Calu3 (cell line): ENCODE results near the gene ELL2. TPM values are rescaled to one million over a fixed set of nuclear protein-coding genes. Genes with fewer than 3 reads are reported as not detected.

ENCODE experiments used
- BruUV-seq: library from RNA; stranded (reverse); fragments of 400-500 nt; replicated peaks from 2 replicates; lab custom pipeline; 2021; lab: Mats Ljungman, UMichigan
- CTCF ChIA-PET: fragments of 300-600 bp; sonication (Branson Sonifier 250); formaldehyde crosslinking; loops from one replicate; lab custom pipeline; 2022; ENCODE audit warnings: antibody characterized with exemption; lab: Charles Lee
- DNase-seq: peaks from one replicate; pipeline ENCODE4 v3.0.0; 2022
- H3K27ac Mint-ChIP-seq: one replicate; pipeline ENCODE4 v1.8.0; 2022; ENCODE audit warnings: mixed read lengths; ENCODE audit not compliant: unreplicated experiment
- H3K27me3 Mint-ChIP-seq: one replicate; pipeline ENCODE4 v1.8.0; 2022; ENCODE audit warnings: mixed read lengths; ENCODE audit not compliant: unreplicated experiment
- H3K36me3 Mint-ChIP-seq: one replicate; pipeline ENCODE4 v1.8.0; 2022; ENCODE audit warnings: mild to moderate bottlenecking, moderate library complexity, mixed read lengths; ENCODE audit not compliant: insufficient read depth, unreplicated experiment
- H3K4me1 Mint-ChIP-seq: one replicate; pipeline ENCODE4 v1.8.0; 2022; ENCODE audit warnings: mild to moderate bottlenecking, low read depth, mixed read lengths; ENCODE audit not compliant: unreplicated experiment
- H3K4me3 Mint-ChIP-seq: one replicate; pipeline ENCODE4 v1.8.0; 2022; ENCODE audit warnings: mild to moderate bottlenecking, low read depth, moderate library complexity, mixed read lengths; ENCODE audit not compliant: unreplicated experiment
- H3K9me3 Mint-ChIP-seq: one replicate; pipeline ENCODE4 v1.8.0; 2022; ENCODE audit warnings: low read depth, mixed read lengths; ENCODE audit not compliant: unreplicated experiment
- CTCF ChIP-seq: fragments of 200-600 bp; IDR thresholded peaks from one replicate; pipeline ENCODE4 v1.8.0; 2022; ENCODE audit warnings: antibody characterized with exemption; ENCODE audit not compliant: unreplicated experiment
- intact Hi-C: fragments of 100-400 bp; cut with micrococcal nuclease; formaldehyde crosslinking; loops from one replicate; pipeline ENCODE4 v1.10.0; 2022; ENCODE audit not compliant: unreplicated experiment
- total RNA-seq: library from RNA; stranded (reverse); gene quantifications from 2 replicates; pipeline ENCODE4 v1.2.3, GENCODE V29; 2022

The ELL2 gene
- total RNA-seq, 1 experiment from 2014 or later, result 57.7 TPM

- intact Hi-C loops, result no loop called here
- Mint-ChIP-seq H3K27ac (no peak overlapping the region), H3K4me1 (peaks cover 15% of the 10 kb centered on the region), H3K9me3 (peaks cover 2% of the 10 kb centered on the region), H3K4me3 (no peak overlapping the region), H3K36me3 (peaks cover 6% of the 10 kb centered on the region), H3K27me3 (no peaks in the 10 kb centered on the region)
- no TSS peak for BruUV-seq
- no peak for DNase-seq
- CTCF ChIA-PET, result no interaction called here
- TF ChIP-seq CTCF, result no peak
These were observed 38.9 kb downstream of the ELL2 start for GRCh38 chr5:95922798-95923197.

GRCh38 chr5:95921501-95921900, 40.1 kb downstream of the ELL2 start:
- no peak overlapping the region for H3K4me3 Mint-ChIP-seq
- DNase-seq, result no peak

GRCh38 chr5:95920822-95921221, 40.8 kb downstream of the ELL2 start:
- intact Hi-C loops, result no loop called here
- TF ChIP-seq CTCF, result no peak
- peaks cover 18% of the 10 kb centered on the region for H3K4me1 Mint-ChIP-seq
- H3K9me3 Mint-ChIP-seq, result no peaks in the 10 kb centered on the region
- H3K27ac Mint-ChIP-seq, result no peak overlapping the region
- CTCF ChIA-PET, result no interaction called here
- peaks cover 6% of the 10 kb centered on the region for H3K36me3 Mint-ChIP-seq
- BruUV-seq, result no TSS peak
- no peaks in the 10 kb centered on the region for H3K27me3 Mint-ChIP-seq
- DNase-seq, result no peak
- no peak overlapping the region for H3K4me3 Mint-ChIP-seq

More at GRCh38 chr5:95921501-95921900, 40.1 kb downstream of the ELL2 start:
- H3K9me3 Mint-ChIP-seq, result no peaks in the 10 kb centered on the region
- intact Hi-C loops, result no loop called here
- no peak overlapping the region for H3K27ac Mint-ChIP-seq
- CTCF ChIA-PET, result no interaction called here
- no peaks in the 10 kb centered on the region for H3K27me3 Mint-ChIP-seq
- TF ChIP-seq CTCF, result no peak
- H3K36me3 Mint-ChIP-seq, result peaks cover 6% of the 10 kb centered on the region
- BruUV-seq, result no TSS peak
- H3K4me1 Mint-ChIP-seq, result peaks cover 11% of the 10 kb centered on the region

GRCh38 chr5:95919658-95920057, 42.0 kb downstream of the ELL2 start:
- no peaks in the 10 kb centered on the region for H3K27me3 Mint-ChIP-seq
- H3K4me3 Mint-ChIP-seq, result no peak overlapping the region
- intact Hi-C loops, result no loop called here
- no TSS peak for BruUV-seq
- H3K27ac Mint-ChIP-seq, result no peak overlapping the region
- no peak for DNase-seq
- CTCF ChIA-PET, result no interaction called here
- no peak for TF ChIP-seq CTCF
- H3K36me3 Mint-ChIP-seq, result peaks cover 6% of the 10 kb centered on the region
- H3K9me3 Mint-ChIP-seq, result no peaks in the 10 kb centered on the region
- peaks cover 24% of the 10 kb centered on the region for H3K4me1 Mint-ChIP-seq
